NOMO-1 treated with dmso at 0.1 percent for 144 hours (cell line): ENCODE results near the gene CLDN16.

ENCODE experiments used
- DNase-seq: peaks from one replicate; lab custom pipeline; 2025; ENCODE audit not compliant: unreplicated experiment; lab: John Stamatoyannopoulos, UW

CLDN16 gene

DNA sequence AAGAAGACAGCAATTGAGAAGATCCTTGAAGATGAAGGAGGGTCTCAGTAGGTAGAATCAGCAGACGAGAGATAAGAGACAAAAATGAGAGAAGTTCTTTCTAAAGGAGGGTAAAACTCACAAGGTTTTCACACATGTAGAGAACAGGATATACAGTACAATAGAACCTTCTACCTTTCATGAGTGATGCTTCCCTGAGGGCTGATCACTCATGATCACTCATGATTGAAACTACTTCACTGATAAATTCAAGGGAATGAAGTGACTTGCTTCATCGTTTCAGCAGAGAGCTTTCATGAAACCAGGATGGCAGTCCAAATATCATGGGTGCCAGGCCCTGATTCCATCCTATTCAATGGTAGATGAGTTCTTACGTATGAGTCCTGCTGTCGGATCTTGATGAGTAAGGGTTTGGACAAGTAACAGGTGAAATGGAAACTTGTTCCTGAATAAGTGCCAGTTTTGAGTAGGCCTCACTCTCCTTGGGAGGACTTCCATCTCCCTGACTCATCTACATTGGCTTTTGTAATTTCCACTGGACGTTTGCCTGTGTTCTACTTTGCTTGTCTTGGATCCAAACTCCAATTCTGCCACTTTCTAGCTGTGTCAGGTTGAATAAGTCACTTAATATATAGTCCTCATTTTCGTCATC, 9.6 kb upstream of the CLDN16 start:
- no peak for DNase-seq

DNA sequence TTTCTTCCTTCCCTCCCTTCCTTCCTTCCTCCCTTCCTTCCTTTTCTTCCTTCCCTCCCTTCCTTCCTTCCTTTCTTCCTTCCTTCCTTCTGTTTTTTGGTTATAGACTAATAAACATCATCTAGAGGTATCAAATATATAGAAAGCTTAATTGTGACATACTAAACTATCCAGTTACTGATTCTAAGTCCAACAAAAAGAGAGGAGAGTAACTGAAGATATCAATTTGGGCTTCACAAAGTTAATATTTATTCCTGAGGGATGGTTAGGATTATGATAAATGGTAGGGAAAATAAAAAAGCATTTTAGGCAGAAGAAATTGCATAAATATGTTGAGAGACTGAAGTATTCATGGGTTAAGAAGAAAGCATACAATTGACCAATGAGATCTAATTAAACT, 7.8 kb upstream of the CLDN16 start:
- no peak for DNase-seq

DNA sequence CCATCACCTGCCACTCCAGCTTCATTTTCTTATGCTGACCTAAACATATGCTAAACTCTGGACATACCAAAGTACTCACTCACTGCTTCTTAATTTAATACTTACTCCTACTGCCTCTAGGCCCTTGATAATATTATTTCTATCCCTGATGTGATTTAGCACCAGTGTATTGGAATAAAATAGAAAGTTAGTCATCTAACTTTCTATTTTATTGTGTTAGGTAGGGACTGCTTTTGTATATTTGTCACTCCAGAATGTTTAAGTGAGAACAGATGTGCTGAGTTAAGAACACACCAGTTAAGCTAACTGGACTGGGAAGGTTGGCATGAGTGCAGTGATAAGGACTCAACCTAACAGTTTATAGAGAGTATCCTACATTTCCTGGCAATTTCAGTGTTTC, 6.5 kb upstream of the CLDN16 start:
- DNase-seq: no peak

DNA sequence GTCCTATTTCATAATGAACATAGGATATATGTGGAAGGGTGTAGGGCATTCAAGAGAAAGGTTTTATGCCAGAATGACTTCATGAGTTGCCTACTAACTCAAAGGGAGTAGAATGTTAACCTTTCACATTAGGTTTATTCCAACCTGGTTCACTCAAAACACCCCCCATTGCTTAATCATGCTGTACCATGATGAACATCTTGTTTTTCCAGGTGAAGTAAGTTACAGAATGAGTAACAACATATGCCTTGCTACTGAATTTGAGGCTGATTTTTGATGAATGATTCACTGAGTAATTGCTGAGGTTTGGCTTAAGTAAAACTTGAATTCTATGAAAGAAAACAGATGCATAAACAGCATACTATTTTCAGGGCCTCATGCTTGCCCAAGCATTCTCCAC, 5.9 kb upstream of the CLDN16 start:
- no peak for DNase-seq

DNA sequence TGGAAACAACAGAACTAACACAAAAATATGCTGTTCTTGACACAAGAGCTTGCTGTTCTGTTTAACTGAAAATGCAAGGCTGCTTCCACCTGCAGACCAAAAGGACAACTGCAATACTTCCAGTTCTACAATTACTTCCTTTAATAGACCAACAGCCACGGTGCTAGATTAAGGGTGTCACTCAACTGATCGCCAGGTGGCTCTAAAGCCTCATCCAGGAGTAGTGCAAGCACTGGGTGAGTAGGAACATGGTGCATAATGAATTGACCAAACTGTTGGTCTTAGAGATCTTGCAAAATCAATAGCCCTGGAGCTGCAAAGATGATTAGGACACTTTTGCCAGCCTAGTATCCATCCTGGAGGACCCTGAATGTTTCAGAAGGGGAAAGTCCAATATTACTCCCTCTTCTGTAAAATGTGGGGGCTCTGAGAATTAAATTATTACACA, 3.6 kb upstream of the CLDN16 start:
- DNase-seq: peak; percentile 87

- DNase-seq: peak; percentile 81
Measured at GRCh38 chr3:190385731-190386688, 2.0 kb upstream of the CLDN16 start.

GRCh38 chr3:190388703-190389102, 740 bp downstream of the CLDN16 start:
- no peak for DNase-seq

DNA sequence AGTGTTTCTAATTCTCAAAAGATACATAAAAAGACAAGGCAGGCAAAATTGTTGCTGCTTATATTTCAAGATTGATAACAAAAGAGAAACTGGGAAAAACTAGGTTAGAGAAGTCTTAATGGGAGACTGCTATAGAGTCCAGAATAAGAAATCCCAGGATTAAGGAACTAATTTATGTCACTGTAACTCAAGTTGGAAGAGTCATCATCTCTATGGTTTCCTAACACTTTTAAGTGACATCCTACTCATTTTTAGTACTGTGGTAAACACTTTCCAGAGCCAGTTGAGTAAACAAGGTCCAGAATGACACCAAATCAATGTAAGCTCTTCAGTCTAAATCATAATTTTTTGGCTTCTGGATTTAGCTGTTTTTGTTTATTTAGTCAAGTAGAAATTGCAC, 8.0 kb downstream of the CLDN16 start:
- no peak for DNase-seq

DNA sequence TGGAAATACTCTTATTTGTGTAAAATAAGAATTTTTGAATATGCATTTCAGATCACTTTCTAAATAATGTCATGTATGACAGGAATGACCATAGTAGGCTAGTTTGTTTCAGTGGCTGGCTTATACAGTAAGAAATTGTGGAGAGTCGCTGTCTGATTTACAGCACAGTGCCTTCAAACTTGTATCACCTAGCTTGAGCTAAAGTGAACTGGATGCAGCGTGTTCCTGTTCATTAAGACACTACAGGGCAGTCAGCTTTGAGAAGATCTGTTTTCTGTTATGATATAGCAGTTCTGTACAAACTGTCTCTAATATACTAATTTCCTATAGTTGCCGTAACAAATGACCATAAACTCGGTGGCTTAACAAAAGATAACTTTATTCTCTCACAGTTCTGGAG, 9.9 kb downstream of the CLDN16 start:
- no peak for DNase-seq

DNA sequence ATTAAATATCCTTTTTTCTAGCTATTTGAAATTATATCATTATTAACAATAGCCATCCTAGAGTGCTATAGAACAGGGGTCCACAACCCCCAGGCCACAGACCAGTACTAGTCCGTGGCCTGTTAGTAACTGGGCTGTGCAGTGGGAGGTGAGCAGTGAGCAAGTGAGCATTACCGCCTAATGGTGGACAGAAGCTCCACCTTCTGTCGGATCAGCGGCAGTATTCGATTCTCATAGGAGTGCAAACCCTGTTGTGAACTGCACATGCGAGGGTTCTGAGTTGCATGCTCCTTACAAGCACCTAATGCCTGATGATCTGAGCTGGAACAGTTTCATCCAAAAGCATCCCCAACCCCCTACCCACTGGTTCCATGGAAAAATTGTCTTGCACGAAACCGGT, 11.7 kb downstream of the CLDN16 start:
- DNase-seq: no peak

GRCh38 chr3:190401963-190402362, 14.0 kb downstream of the CLDN16 start:
- no peak for DNase-seq

DNA sequence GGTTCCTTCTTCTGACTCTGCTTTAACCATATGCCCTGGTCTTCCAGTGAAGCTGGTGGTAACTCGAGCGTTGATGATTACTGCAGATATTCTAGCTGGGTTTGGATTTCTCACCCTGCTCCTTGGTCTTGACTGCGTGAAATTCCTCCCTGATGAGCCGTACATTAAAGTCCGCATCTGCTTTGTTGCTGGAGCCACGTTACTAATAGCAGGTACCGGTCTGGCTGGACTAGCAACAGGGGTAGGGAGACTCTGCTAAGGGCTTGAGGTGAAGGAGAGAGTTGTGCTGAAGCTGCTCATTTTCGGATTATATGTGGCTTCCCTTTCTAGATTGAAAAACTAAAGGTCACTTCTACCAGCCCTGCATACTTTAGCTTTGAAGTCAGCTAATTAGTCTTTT, 16.8 kb downstream of the CLDN16 start:
- no peak for DNase-seq

GRCh38 chr3:190414297-190414696, 26.3 kb downstream of the CLDN16 start:
- no peak for DNase-seq

GRCh38 chr3:190424108-190424477, 36.1 kb downstream of the CLDN16 start:
- DNase-seq: no peak

GRCh38 chr3:190424478-190425439, 36.8 kb downstream of the CLDN16 start:
- DNase-seq: peak; percentile 45

DNA sequence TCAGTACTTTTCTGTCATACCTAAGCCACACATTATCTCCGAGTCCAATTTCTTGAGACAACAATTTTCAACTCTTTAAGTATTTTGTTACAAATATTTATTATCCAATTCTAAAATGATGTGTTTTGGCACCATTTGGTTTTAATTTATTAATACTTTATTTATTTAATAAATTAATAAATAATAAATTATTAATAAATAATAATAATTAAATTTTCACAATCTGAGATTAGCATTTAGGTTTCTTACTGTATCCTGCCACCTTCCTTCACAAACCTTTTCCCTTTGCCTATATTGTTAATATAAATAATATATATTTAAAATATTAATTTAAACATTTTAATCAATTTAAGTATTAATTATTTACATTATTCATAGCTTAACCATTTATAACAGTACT, 37.9 kb downstream of the CLDN16 start:
- no peak for DNase-seq

DNA sequence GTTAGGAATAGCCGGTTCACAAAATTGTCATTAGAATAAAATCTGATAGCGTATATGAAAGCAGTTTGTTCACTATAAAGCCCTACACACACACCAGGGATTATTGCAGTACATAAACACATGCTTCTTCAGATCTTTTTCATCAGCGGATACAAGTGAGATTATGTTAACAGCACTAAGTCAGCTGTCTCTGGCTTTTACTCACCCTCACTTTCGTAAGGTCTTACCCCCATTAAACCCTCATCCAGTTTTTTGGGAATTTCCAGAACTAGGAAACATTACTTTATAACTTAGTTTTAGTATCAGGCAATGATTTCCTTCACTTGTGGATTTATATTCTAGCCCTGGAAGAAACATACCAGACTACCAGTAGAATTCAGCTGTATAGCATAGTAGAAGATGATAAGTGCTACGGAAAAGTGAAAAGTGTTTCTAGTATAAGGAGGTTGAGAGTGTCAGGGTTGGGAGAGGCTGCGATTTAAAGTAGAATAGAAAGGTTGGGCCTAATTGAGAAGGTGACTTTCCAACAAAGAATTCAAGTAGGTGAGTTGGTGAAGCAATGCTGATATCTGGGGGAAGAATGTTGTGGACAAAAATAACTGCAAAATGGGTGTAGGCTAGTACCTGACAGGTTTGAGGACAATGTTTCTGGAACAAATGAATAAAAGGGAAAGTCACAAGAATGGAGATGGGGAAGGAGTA, 39.0 kb downstream of the CLDN16 start:
- DNase-seq: no peak

- DNase-seq: no peak
Measured at GRCh38 chr3:190429681-190430080, 41.7 kb downstream of the CLDN16 start.

DNA sequence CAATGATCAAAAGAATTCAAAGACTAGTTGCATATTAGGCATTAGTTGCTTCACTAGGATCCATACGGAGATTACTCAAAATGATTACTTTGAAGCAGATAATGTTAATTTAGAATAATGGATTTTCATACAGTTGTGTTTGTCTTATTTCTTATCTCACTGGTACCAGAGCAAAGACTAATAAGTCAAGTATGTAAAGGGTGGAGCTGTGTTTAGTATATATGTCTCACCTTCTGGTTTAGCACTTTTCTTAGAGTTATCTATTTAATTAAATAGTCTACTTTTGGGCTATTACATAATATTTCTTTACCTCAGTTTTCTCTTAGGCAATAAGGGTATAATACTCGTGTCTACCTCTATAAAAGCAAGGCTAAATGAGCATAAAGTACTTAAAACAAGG, 42.9 kb downstream of the CLDN16 start:
- DNase-seq: no peak

- no peak for DNase-seq
Measured at GRCh38 chr3:190432216-190432615, 44.3 kb downstream of the CLDN16 start.

DNA sequence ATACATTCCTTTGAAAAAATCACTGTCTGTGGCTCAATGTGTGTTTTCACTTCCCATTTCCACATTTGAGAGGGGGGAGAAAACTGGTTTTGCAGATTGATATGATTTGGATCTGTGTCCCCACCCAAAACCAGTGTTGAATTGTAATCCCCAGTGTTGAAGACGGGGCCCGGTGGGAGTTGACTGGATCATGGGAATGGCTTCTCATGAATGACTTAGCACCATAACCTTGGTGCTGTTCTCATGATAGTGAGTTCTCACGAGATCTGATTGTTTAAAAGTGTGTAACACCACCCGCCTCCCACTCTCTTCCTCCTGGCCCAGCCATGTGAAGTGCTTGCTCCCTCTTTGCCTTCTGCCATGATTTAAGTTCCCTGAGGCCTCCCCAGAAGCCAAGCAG, 45.7 kb downstream of the CLDN16 start:
- DNase-seq: no peak
